GM19397 (cell line): ENCODE measurements around the gene CST7.
"Not testable (repeated sequence)": the region's sequence is repeated elsewhere in the genome, so short reads cannot be mapped to it uniquely, and the experiment has no call there.

ENCODE experiments used
- ATAC-seq: cut with Tn5 transposase; IDR thresholded peaks from one replicate; pipeline ENCODE4 v1.9.1; 2021; ENCODE audit warnings: mild to moderate bottlenecking, moderate library complexity; ENCODE audit not compliant: unreplicated experiment

The CST7 gene

DNA sequence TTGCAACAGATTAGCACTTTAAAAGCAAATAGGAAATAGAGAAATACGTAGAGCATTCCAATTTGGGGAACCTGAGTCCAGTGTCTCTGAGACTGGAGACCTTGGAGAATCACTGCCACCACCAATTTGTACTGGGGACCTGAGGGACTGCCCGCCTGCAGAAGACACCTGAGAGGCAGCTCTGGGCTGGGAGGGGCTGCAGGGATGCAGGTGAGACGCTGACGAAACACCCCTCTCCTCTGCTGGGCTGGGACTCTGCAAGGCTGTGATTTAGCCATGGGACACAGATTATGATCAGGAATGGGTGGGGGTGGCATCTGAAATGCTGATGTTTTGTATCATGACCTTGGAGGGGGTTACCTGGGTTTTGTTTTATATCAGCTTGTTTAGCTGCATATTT, 50.5 kb downstream of the CST7 start:
- ATAC-seq: no peak

DNA sequence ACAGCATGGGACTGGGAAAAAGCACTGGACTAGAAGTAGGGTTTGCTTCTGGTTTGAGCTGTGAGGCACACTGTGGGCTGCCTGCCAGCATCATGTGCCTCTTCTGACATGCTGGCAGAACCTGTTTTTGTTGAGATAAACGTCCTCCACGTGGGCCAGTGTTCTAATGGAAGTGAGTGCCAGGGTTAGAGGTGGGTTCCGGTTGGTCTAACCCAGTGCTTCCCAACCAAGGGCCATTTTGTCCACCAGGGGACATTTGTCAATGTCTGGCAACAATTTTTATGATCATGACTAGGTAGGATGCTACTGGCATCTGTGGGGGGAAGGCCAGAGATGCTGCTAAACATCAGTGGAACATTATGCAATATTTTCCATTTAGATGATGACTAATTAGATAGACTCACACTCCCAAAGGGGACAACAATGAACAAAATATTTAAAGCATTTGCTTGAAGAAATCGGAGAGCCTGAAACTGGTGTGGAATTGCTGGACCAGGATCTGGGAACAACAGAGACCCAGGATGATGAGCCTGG, 51.3 kb downstream of the CST7 start:
- ATAC-seq: no peak

DNA sequence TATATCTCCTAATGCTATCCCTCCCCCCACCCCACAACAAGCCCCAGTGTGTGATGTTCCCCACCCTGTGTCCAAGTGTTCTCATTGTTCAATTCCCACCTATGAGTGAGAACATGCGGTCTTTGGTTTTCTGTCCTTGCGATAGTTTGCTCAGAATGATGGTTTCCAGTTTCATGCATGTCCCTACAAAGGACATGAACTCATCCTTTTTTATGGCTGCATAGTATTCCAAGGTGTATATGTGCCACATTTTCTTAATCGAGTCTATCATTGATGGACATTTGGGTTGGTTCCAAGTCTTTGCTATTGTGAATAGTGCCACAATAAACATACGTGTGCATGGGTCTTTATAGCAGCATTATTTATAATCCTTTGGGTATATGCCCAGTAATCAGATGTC, 52.3 kb downstream of the CST7 start:
- not testable (repeated sequence) for ATAC-seq

- ATAC-seq: no peak
Observed at GRCh38 chr20:25003002-25003401, 53.9 kb downstream of the CST7 start.

GRCh38 chr20:25005220-25005619, 56.2 kb downstream of the CST7 start:
- ATAC-seq: no peak

GRCh38 chr20:25005661-25006060, 56.6 kb downstream of the CST7 start:
- ATAC-seq: no peak

GRCh38 chr20:25006431-25007167, 57.5 kb downstream of the CST7 start:
- no peak for ATAC-seq

DNA sequence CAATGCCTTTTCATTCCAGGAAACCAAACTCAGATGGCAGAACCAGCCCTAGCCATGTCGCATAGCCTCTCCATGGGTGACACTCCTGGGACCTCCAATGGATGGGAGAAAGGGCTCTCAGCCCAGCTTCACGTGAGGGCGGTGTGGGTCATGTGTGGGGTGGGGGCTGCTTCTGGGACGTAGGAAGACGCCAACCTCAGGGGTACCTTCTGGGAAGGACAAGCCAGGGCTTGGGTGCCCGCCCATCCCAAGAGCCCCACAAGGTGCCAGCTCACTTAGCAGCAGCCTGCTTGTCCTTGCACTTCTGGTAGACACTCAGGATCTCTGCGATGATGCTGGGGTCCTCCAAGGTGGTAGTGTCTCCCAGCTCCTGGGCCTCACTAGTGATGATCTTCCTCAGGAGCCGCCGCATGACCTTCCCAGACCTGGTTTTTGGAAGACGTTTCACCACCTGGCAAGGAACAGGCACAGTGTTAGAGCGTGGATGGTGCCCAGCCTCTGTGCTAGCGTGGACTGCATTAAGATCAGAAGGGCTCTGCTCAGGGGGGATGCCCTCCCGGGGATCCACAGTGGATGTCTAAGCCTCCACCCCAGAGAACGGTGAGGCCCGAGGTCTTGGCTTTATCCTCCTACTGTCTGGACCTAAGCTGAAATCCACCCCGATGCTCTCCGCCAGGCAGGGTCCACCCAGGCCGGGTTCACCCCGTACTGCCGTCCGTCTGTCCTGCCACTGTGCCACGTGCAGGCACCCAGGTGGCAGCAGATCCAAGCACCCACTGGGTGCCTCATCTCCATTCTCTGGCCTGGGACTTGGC, 58.6 kb downstream of the CST7 start:
- no peak for ATAC-seq

DNA sequence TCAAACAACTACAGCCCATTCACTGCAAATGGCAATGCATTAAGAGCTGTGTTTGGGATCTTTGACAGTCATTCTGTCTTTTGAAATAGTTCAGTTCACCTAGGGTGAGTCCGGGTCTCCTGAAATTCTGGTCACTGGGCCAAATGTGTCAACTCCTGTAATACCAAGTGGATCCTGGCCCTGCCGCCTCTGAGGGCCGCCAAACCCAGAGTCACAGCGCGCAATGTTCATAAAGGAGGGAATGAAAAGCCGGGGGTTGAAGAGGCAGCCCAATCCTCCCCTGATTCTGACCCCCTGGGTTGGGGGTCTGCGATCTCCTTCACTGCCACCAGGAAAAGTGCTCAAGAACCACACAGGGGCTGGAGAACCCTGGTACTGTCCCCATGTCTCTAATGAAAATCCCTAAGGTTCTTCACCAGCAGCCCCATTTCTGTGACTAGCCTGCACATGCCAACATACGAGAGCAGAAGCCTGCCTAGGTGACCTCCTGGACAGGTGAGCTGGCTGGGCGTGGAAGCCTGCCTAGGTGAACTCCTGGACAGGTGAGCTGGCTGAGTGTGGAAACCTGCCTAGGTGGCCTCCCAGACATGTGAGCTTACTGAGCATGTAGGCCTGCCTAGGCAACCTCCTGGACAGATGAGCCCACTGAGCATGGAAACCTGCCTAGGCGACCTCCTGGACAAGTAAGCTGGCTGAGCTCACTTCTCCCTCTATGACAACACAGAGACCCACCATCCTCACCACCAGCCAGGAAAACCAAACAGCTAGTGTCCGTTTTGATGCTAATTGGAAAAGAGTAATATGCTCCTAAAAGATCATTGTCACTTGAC, 59.5 kb downstream of the CST7 start:
- no peak for ATAC-seq
